Measurements from ENCODE around the gene SPTBN1.

- TF ChIP-seq CTCF (conservative IDR thresholded peaks at IDR 0.05; ENCODE audit: low read length) = no peak
- TF ChIP-seq EZH2phosphoT487 (IDR thresholded peaks at IDR 0.05; ENCODE audit: borderline replicate concordance, low read depth, low read length) = no peak
These were observed 216.7 kb downstream of the SPTBN1 start for GRCh38 chr2:54672590-54673456.

Data from OCI-LY7 (cell line).